ENCODE measurements around the gene SLC12A5. TPM values are rescaled to one million over a fixed set of nuclear protein-coding genes. Genes with fewer than 3 reads are reported as not detected.
A peak's percentile ranks its signal among the peaks of the same experiment; 100 is the strongest.

The SLC12A5 gene
- polyA plus RNA-seq, 6 donors from 2014 or later = not detected

- Mint-ChIP-seq H3K9me3 (peaks cover 0 to 8% (median 3%) of the 10 kb centered on the region in 7 donors), H3K27me3 (peaks cover 48 to 56% (median 53%) of the 10 kb centered on the region in 3 donors), H3K27ac (peak overlapping the region; percentile 72 to 94 (median 90)), H3K4me1 (peaks cover 56 to 74% (median 65%) of the 10 kb centered on the region in 3 donors), H3K4me3 (peak overlapping the region; percentile 51 to 93 (median 72)), H3K36me3 (peaks cover 0 to 13% of the 10 kb centered on the region in 2 donors)
- ATAC-seq (ENCODE audit: low read depth in 2 of 2) (no peak), DNase-seq (no peak)
Observed at GRCh38 chr20:46011631-46012482, 17.2 kb upstream of the SLC12A5 start.

- Mint-ChIP-seq H3K27ac (peak overlapping the region in 3 of 6 donors; percentile 56 to 89 (median 78)), H3K36me3 (peaks cover 0 to 13% of the 10 kb centered on the region in 2 donors), H3K9me3 (peaks cover 0 to 8% (median 3%) of the 10 kb centered on the region in 7 donors), H3K4me1 (peaks cover 50 to 64% (median 57%) of the 10 kb centered on the region in 3 donors), H3K27me3 (peaks cover 52 to 57% (median 55%) of the 10 kb centered on the region in 3 donors), H3K4me3 (peak overlapping the region; percentile 12 to 83 (median 60))
- no peak for ATAC-seq (ENCODE audit: low read depth in 2 of 2)
- DNase-seq = no peak
Observed at GRCh38 chr20:46012921-46013320, 16.1 kb upstream of the SLC12A5 start.

GRCh38 chr20:46013322-46013828, 15.6 kb upstream of the SLC12A5 start:
- H3K4me1 Mint-ChIP-seq = peaks cover 46 to 59% (median 52%) of the 10 kb centered on the region in 3 donors
- H3K27ac Mint-ChIP-seq = peak overlapping the region in 4 of 6 donors; percentile 56 to 85 (median 73)
- H3K36me3 Mint-ChIP-seq = peaks cover 0 to 13% of the 10 kb centered on the region in 2 donors
- ATAC-seq (ENCODE audit: low read depth in 2 of 2) = no peak
- peaks cover 52 to 62% (median 57%) of the 10 kb centered on the region in 3 donors for H3K27me3 Mint-ChIP-seq
- no peak for DNase-seq
- H3K4me3 Mint-ChIP-seq = peak overlapping the region; percentile 47 to 83 (median 72)
- peaks cover 0 to 8% (median 3%) of the 10 kb centered on the region in 7 donors for H3K9me3 Mint-ChIP-seq

- H3K9me3 Mint-ChIP-seq = peaks cover 0 to 8% (median 3%) of the 10 kb centered on the region in 7 donors
- peak overlapping the region in 5 of 6 donors; percentile 57 to 94 (median 84) for H3K27ac Mint-ChIP-seq
- H3K4me1 Mint-ChIP-seq = peaks cover 41 to 53% (median 47%) of the 10 kb centered on the region in 3 donors
- H3K27me3 Mint-ChIP-seq = peaks cover 57 to 64% (median 58%) of the 10 kb centered on the region in 3 donors
- peak overlapping the region; percentile 42 to 82 (median 62) for H3K4me3 Mint-ChIP-seq
- DNase-seq = peak; percentile 73
- H3K36me3 Mint-ChIP-seq = peaks cover 0 to 13% of the 10 kb centered on the region in 2 donors
- peak; percentile 74 to 77 for ATAC-seq (ENCODE audit: low read depth in 2 of 2)
Observed at GRCh38 chr20:46013829-46014516, 15.0 kb upstream of the SLC12A5 start.

GRCh38 chr20:46014517-46015396, 14.3 kb upstream of the SLC12A5 start:
- H3K27ac Mint-ChIP-seq = peak overlapping the region; percentile 42 to 94 (median 58)
- ATAC-seq (ENCODE audit: low read depth in 2 of 2) (no peak), DNase-seq (no peak)
- H3K27me3 Mint-ChIP-seq = peaks cover 49 to 56% (median 51%) of the 10 kb centered on the region in 3 donors
- H3K4me1 Mint-ChIP-seq = peaks cover 35 to 45% (median 39%) of the 10 kb centered on the region in 3 donors
- peaks cover 0 to 13% of the 10 kb centered on the region in 2 donors for H3K36me3 Mint-ChIP-seq
- H3K4me3 Mint-ChIP-seq = peak overlapping the region; percentile 45 to 80 (median 59)
- H3K9me3 Mint-ChIP-seq = peaks cover 0 to 8% (median 3%) of the 10 kb centered on the region in 7 donors

GRCh38 chr20:46017272-46017671, 11.7 kb upstream of the SLC12A5 start:
- Mint-ChIP-seq H3K27ac (no peak overlapping the region), H3K27me3 (peaks cover 35 to 49% (median 39%) of the 10 kb centered on the region in 3 donors), H3K9me3 (peaks cover 0 to 3% (median 0%) of the 10 kb centered on the region in 7 donors), H3K36me3 (no peaks in the 10 kb centered on the region), H3K4me3 (peak overlapping the region in 1 of 8 donors; percentile 15), H3K4me1 (peaks cover 28 to 36% (median 35%) of the 10 kb centered on the region in 3 donors)
- ATAC-seq (ENCODE audit: low read depth in 2 of 2) (no peak), DNase-seq (no peak)

- Mint-ChIP-seq H3K27ac (no peak overlapping the region), H3K27me3 (peaks cover 28 to 46% (median 34%) of the 10 kb centered on the region in 3 donors), H3K4me1 (peaks cover 30 to 37% (median 36%) of the 10 kb centered on the region in 3 donors), H3K9me3 (peaks cover 0 to 3% (median 0%) of the 10 kb centered on the region in 7 donors), H3K4me3 (no peak overlapping the region), H3K36me3 (no peaks in the 10 kb centered on the region)
- no peak for ATAC-seq (ENCODE audit: low read depth in 2 of 2)
- DNase-seq = no peak
Observed at GRCh38 chr20:46018112-46018511, 10.9 kb upstream of the SLC12A5 start.

- H3K4me3 Mint-ChIP-seq = peak overlapping the region in 1 of 8 donors; percentile 36
- no peak for DNase-seq
- peaks cover 0 to 3% (median 0%) of the 10 kb centered on the region in 7 donors for H3K9me3 Mint-ChIP-seq
- no peak for ATAC-seq (ENCODE audit: low read depth in 2 of 2)
- H3K36me3 Mint-ChIP-seq = no peaks in the 10 kb centered on the region
- H3K27me3 Mint-ChIP-seq = peaks cover 32 to 48% (median 37%) of the 10 kb centered on the region in 3 donors
- H3K27ac Mint-ChIP-seq = peak overlapping the region in 1 of 6 donors; percentile 44
- peaks cover 33 to 41% (median 34%) of the 10 kb centered on the region in 3 donors for H3K4me1 Mint-ChIP-seq
Observed at GRCh38 chr20:46018611-46019010, 10.4 kb upstream of the SLC12A5 start.

- Mint-ChIP-seq H3K9me3 (peaks cover 0 to 3% (median 0%) of the 10 kb centered on the region in 7 donors), H3K27me3 (peaks cover 38 to 63% (median 57%) of the 10 kb centered on the region in 3 donors), H3K4me1 (peaks cover 24 to 29% (median 25%) of the 10 kb centered on the region in 3 donors)
Observed at GRCh38 chr20:46020555-46020954, 8.5 kb upstream of the SLC12A5 start.

GRCh38 chr20:46021361-46022359, 7.4 kb upstream of the SLC12A5 start:
- peaks cover 24 to 29% (median 25%) of the 10 kb centered on the region in 3 donors for H3K4me1 Mint-ChIP-seq
- no peak for DNase-seq
- peak; percentile 41 to 47 for ATAC-seq (ENCODE audit: low read depth in 2 of 2)
- H3K27me3 Mint-ChIP-seq = peaks cover 41 to 74% (median 68%) of the 10 kb centered on the region in 3 donors
- no peaks in the 10 kb centered on the region for H3K36me3 Mint-ChIP-seq
- peaks cover 0 to 3% (median 0%) of the 10 kb centered on the region in 7 donors for H3K9me3 Mint-ChIP-seq
- peak overlapping the region; percentile 15 to 88 (median 77) for H3K4me3 Mint-ChIP-seq
- H3K27ac Mint-ChIP-seq = peak overlapping the region in 2 of 6 donors; percentile 68 to 82

More at GRCh38 chr20:46020555-46020954, 8.5 kb upstream of the SLC12A5 start:
- DNase-seq (no peak), ATAC-seq (ENCODE audit: low read depth in 2 of 2) (no peak)
- Mint-ChIP-seq H3K27ac (peak overlapping the region in 1 of 6 donors; percentile 2), H3K36me3 (no peaks in the 10 kb centered on the region), H3K4me3 (peak overlapping the region in 7 of 8 donors; percentile 1 to 87 (median 62))

Data from naive B cell (primary cell).